K562 (cell line): ENCODE results near the gene DNAAF2. TPM values are rescaled to one million over a fixed set of nuclear protein-coding genes. Genes with fewer than 3 reads are reported as not detected.

Experiments
- ASH1L ChIP-seq: fragments of 450-650 bp; IDR thresholded peaks from 2 replicates; pipeline ENCODE4 v1.6.1; 2018; ENCODE audit warnings: borderline replicate concordance, mild to moderate bottlenecking, low read depth; ENCODE audit not compliant: partially characterized antibody
- ATF1 ChIP-seq, 2 experiments: fragments of 450-650 bp in 1 of 2; IDR thresholded peaks; 2 replicates each; pipeline ENCODE4 v1.6.1; 2016; ENCODE audit warnings: missing compliant biosample characterization in 1 of 2, missing genetic modification characterization in 1 of 2
- ATF2 ChIP-seq: sonication (generic); formaldehyde crosslinking; IDR thresholded peaks from 2 replicates; pipeline ENCODE4 v1.8.1; 2022; ENCODE audit warnings: missing genetic modification reagents
- BMI1 ChIP-seq: fragments of 150-350 bp; IDR thresholded peaks from 2 replicates; pipeline ENCODE4 v1.6.1; 2014; ENCODE audit warnings: low read length
- CAMTA2 ChIP-seq: fragments of 250-450 bp; sonication (Bioruptor Pico); conservative IDR thresholded peaks from 2 replicates; pipeline ENCODE4 v1.5.1; 2022
- FOSL1 ChIP-seq: fragments of 200-800 bp; sonication (Bioruptor generic); conservative IDR thresholded peaks from 2 replicates; pipeline ENCODE4 v1.6.1; 2016; ENCODE audit warnings: missing genetic modification characterization, missing compliant biosample characterization
- ILF3 ChIP-seq: fragments of 450-650 bp; IDR thresholded peaks from 2 replicates; pipeline ENCODE4 v1.6.1; 2018; ENCODE audit warnings: antibody characterized with exemption, mild to moderate bottlenecking, moderate library complexity, borderline replicate concordance
- KAT8 ChIP-seq: fragments of 450-650 bp; IDR thresholded peaks from 2 replicates; pipeline ENCODE4 v1.6.1; 2016; ENCODE audit warnings: low read depth, mild to moderate bottlenecking
- L3MBTL2 ChIP-seq: fragments of 450-650 bp; IDR thresholded peaks from 2 replicates; pipeline ENCODE4 v1.6.1; 2016; ENCODE audit warnings: mild to moderate bottlenecking, moderate library complexity
- MTA3 ChIP-seq: fragments of 450-650 bp; formaldehyde crosslinking; IDR thresholded peaks from 2 replicates; pipeline ENCODE4 v1.6.1; 2017; ENCODE audit warnings: mild to moderate bottlenecking, borderline replicate concordance
- MYNN ChIP-seq, 2 experiments: sonication (generic); formaldehyde crosslinking in 1 of 2; IDR thresholded peaks; 2 replicates each; pipeline versions ENCODE4 v1.5.0 to v1.6.1; 2016 to 2020; ENCODE audit warnings: antibody characterized with exemption in 1 of 2, missing genetic modification reagents in 1 of 2
- NELFE ChIP-seq: IDR thresholded peaks from 2 replicates; pipeline ENCODE4 v1.6.1; 2011; ENCODE audit warnings: mild to moderate bottlenecking; ENCODE audit not compliant: insufficient read depth, insufficient read length
- NFE2 ChIP-seq: IDR thresholded peaks from 2 replicates; pipeline ENCODE4 v1.6.1; 2014; ENCODE audit warnings: antibody characterized with exemption, low read depth
- PREB ChIP-seq: sonication (generic); formaldehyde crosslinking; IDR thresholded peaks from 2 replicates; pipeline ENCODE4 v1.8.1; 2023; ENCODE audit warnings: mild to moderate bottlenecking, missing genetic modification reagents
- RBM22 ChIP-seq: fragments of 200-400 bp; formaldehyde crosslinking; IDR thresholded peaks from 2 replicates; pipeline ENCODE4 v1.6.1; 2018; ENCODE audit warnings: low read length, low read depth; ENCODE audit not compliant: poor library complexity, severe bottlenecking
- SIN3A ChIP-seq, 2 experiments: fragments of 150-350 bp in 1 of 2; IDR thresholded peaks; 2 replicates each; pipeline ENCODE4 v1.6.1; 2011 to 2016; ENCODE audit warnings: borderline replicate concordance in 2 of 2, low read depth in 2 of 2, low read length in 2 of 2, mild to moderate bottlenecking in 2 of 2, moderate library complexity in 2 of 2; ENCODE audit not compliant: control insufficient read depth in 1 of 2
- SMAD2 ChIP-seq: fragments of 150-350 bp; IDR thresholded peaks from 2 replicates; pipeline ENCODE4 v1.6.1; 2014; ENCODE audit warnings: low read depth, mild to moderate bottlenecking, low read length
- SMARCB1 ChIP-seq: IDR thresholded peaks from 2 replicates; pipeline ENCODE4 v1.6.1; 2011; ENCODE audit warnings: improper control_type of control experiment, low read depth; ENCODE audit not compliant: insufficient read length
- SUPT5H ChIP-seq: fragments of 450-650 bp; IDR thresholded peaks from 2 replicates; pipeline ENCODE4 v1.6.1; 2016
- TCF15 ChIP-seq: fragments of 250-450 bp; sonication (Bioruptor Pico); IDR thresholded peaks from 2 replicates; pipeline ENCODE4 v1.8.0; 2022; ENCODE audit warnings: moderate library complexity, mild to moderate bottlenecking, inconsistent platforms
- ZC3H8 ChIP-seq: fragments of 450-650 bp; IDR thresholded peaks from 2 replicates; pipeline ENCODE4 v1.6.1; 2017
- ZNF24 ChIP-seq: fragments of 450-650 bp; IDR thresholded peaks from 2 replicates; pipeline ENCODE4 v1.6.1; 2016
- ZNF263 ChIP-seq: sonication (generic); formaldehyde crosslinking; IDR thresholded peaks from 2 replicates; pipeline ENCODE4 v1.8.0; 2022; ENCODE audit warnings: mild to moderate bottlenecking, missing genetic modification reagents, borderline replicate concordance
- ZNF311 ChIP-seq: fragments of 250-450 bp; sonication (Bioruptor Pico); IDR thresholded peaks from 2 replicates; pipeline ENCODE4 v1.4.0; 2020; ENCODE audit warnings: mild to moderate bottlenecking, moderate library complexity
- ZNF695 ChIP-seq: fragments of 450-650 bp; formaldehyde crosslinking; IDR thresholded peaks from 2 replicates; pipeline ENCODE4 v1.4.0; 2020; ENCODE audit warnings: mild to moderate bottlenecking, moderate library complexity
- ZNF766 ChIP-seq: fragments of 200-800 bp; sonication (Bioruptor generic); conservative IDR thresholded peaks from 2 replicates; pipeline ENCODE4 v1.6.1; 2016; ENCODE audit warnings: missing genetic modification characterization, missing compliant biosample characterization
- ZSCAN32 ChIP-seq: fragments of 450-650 bp; formaldehyde crosslinking; IDR thresholded peaks from 2 replicates; pipeline ENCODE4 v1.4.0; 2020; ENCODE audit warnings: mild to moderate bottlenecking, moderate library complexity
- polyA plus RNA-seq, 8 experiments: library from polyadenylated mRNA; depleted of rRNA in 4 of 8; stranded (reverse) in 5 of 8; unstranded in 3 of 8; fragments of >200 nt; fragmentation: Nextera tagmentation in 2 of 8; fragmentation: Illumina TruSeq in 1 of 8; extraction: Ambion mirVana in 2 of 8; extraction: Trizol in 1 of 8; gene quantifications; 2 replicates each; pipeline versions ENCODE4 v1.2.1 to v1.2.3, GENCODE V29; 2011 to 2014; ENCODE audit warnings: inconsistent platforms in 1 of 8, missing spikeins in 1 of 8
- total RNA-seq, 7 experiments: library from RNA; depleted of rRNA in 6 of 7; stranded (reverse); fragments of >200 nt in 6 of 7; fragmentation: Illumina TruSeq in 2 of 7; extraction: Trizol in 2 of 7; gene quantifications; 2 replicates each; pipeline versions ENCODE4 v1.2.1 to v1.2.3, GENCODE V29; 2011 to 2021; ENCODE audit warnings: low replicate concordance in 1 of 7

DNAAF2 gene
- total and polyA plus RNA-seq, 9 of the 15 experiments (the other 6 are each of a cell fraction or from before 2014, with no cell fraction given) = 2.4 to 14.6 (median 11.1) TPM

- TF ChIP-seq L3MBTL2 (no peak), ATF1 (CRISPR knock-in tag; IDR thresholded peaks at IDR 0.05) (no peak), ATF1 (tag; IDR thresholded peaks at IDR 0.05) (no peak), ASH1L (no peak), ZNF766 (CRISPR knock-in tag) (no peak), MTA3 (no peak), ILF3 (0 out of 2 replicates have a peak, but pooled peaks have one; percentile 74), CAMTA2 (no peak), SMARCB1 (no peak), SIN3A (IDR thresholded peaks at IDR 0.05; ENCODE audit: borderline replicate concordance in 2 of 2, control insufficient read depth in 1 of 2, low read depth in 2 of 2, low read length in 2 of 2) (0 out of 4 replicates have a peak, but pooled peaks of 1 of the 2 experiments have one; percentile 26), SMAD2 (no peak), ZNF263 (CRISPR knock-in tag) (no peak), RBM22 (no peak), BMI1 (no peak), FOSL1 (tag) (no peak), ATF2 (no peak), ZNF24 (no peak), KAT8 (no peak), PREB (no peak), ZNF311 (no peak), ZC3H8 (no peak), ZNF695 (CRISPR knock-in tag) (no peak), MYNN (IDR thresholded peaks at IDR 0.05) (peak; percentile 9; the same call in 1 of the 2 replicates), MYNN (CRISPR knock-in tag; IDR thresholded peaks at IDR 0.05) (no peak), ZSCAN32 (CRISPR knock-in tag) (no peak), TCF15 (no peak), NFE2 (no peak), SUPT5H (peak; percentile 77), NELFE (no peak)
These were observed 52.7 kb downstream of the DNAAF2 start (continued) for GRCh38 chr14:49582113-49582977.
